ENCODE data around the gene EVX2. TPM values are rescaled to one million over a fixed set of nuclear protein-coding genes. Genes with fewer than 3 reads are reported as not detected.

The EVX2 gene
- total and polyA plus RNA-seq, 9 of the 15 experiments (the other 6 are each of a cell fraction or from before 2014, with no cell fraction given), result not detected

DNA sequence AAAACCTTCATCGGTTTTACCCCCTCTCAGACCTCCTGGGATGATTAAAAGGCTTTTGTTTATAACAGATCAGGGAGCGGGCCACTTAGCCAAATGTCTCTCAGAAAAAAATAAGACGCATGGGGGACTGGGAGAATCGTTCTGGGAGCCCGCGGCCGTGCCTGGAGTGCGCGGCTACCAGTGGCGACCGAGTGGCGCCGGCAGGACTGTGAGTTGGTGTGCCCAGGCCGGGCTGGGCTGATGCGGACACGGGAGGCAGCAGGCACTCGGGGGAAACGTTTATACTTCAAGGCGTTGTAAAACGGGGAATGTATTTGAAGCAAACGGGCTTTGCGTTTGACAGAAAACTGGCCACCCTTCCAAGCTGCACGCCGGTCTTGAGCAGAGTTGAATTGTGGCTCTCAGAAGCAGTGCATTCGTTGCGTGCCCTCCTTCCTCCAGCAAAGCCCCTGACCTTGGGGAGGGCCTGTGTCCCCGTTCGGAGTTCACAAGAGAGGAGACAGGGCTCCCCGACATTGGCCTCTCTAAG, 28.1 kb upstream of the EVX2 start:
- in situ Hi-C loops (cut with MboI), result no loop called here
- Histone ChIP-seq H3K9me3 (replicated peaks; ENCODE audit: control insufficient read depth, insufficient read depth, low read depth, low read length) (no peaks in the 10 kb centered on the region), H3K9me1 (ENCODE audit: control insufficient read depth, insufficient read depth, low read length) (no peaks in the 10 kb centered on the region), H3K4me1 (replicated peaks in 1 of 2; ENCODE audit: control insufficient read depth in 2 of 2, insufficient read depth in 2 of 2, low read length in 2 of 2) (peaks cover 0 to 17% of the 10 kb centered on the region in 2 experiments; a peak in 1 of 5 replicates), H3K36me3 (ENCODE audit: control insufficient read depth, insufficient read depth, low read length) (no peaks in the 10 kb centered on the region), H3K27me3 (ENCODE audit: control insufficient read depth in 2 of 2, insufficient read depth in 2 of 2, low read length in 2 of 2) (peaks cover 53 to 57% of the 10 kb centered on the region in 2 experiments), H3K9ac (ENCODE audit: insufficient read depth in 1 of 2, low read depth in 2 of 2, low read length in 2 of 2) (no peak overlapping the region), H2AFZ (ENCODE audit: low read depth, low read length) (no peak overlapping the region), H3K4me3 (no peak overlapping the region), H3K4me2 (ENCODE audit: insufficient read depth, low read length) (no peak overlapping the region), H3K79me2 (ENCODE audit: control insufficient read depth, insufficient read depth, low read length) (no peaks in the 10 kb centered on the region), H4K20me1 (replicated peaks; ENCODE audit: control insufficient read depth, insufficient read depth, low read length) (no peaks in the 10 kb centered on the region), H3K27ac (ENCODE audit: extremely low read depth, low read depth, low read length) (no peak overlapping the region)
- BruUV-seq (replicated peaks), result no TSS peak
- TF ChIP-seq MCM2 (IDR thresholded peaks at IDR 0.05; ENCODE audit: low read depth) (no peak), ZNF75A (CRISPR knock-in tag; IDR thresholded peaks at IDR 0.05) (no peak), TEAD2 (tag; IDR thresholded peaks at IDR 0.05) (no peak), PKNOX1 (IDR thresholded peaks at IDR 0.05) (no peak), ILF3 (IDR thresholded peaks at IDR 0.05; ENCODE audit: borderline replicate concordance) (no peak), CTCF (IDR thresholded peaks at IDR 0.05 in 2 of 3, conservative IDR thresholded peaks at IDR 0.05 in 1 of 3; ENCODE audit: insufficient read depth in 2 of 3, low read depth in 1 of 3, low read length in 3 of 3) (no peak), TCF15 (CRISPR knock-in tag; IDR thresholded peaks at IDR 0.05) (no peak), ZNF76 (CRISPR knock-in tag; IDR thresholded peaks at IDR 0.05; ENCODE audit: borderline replicate concordance) (no peak), BRD9 (IDR thresholded peaks at IDR 0.05; ENCODE audit: low read depth, partially characterized antibody) (no peak)
- TF ChIP-seq, protein P1, sequence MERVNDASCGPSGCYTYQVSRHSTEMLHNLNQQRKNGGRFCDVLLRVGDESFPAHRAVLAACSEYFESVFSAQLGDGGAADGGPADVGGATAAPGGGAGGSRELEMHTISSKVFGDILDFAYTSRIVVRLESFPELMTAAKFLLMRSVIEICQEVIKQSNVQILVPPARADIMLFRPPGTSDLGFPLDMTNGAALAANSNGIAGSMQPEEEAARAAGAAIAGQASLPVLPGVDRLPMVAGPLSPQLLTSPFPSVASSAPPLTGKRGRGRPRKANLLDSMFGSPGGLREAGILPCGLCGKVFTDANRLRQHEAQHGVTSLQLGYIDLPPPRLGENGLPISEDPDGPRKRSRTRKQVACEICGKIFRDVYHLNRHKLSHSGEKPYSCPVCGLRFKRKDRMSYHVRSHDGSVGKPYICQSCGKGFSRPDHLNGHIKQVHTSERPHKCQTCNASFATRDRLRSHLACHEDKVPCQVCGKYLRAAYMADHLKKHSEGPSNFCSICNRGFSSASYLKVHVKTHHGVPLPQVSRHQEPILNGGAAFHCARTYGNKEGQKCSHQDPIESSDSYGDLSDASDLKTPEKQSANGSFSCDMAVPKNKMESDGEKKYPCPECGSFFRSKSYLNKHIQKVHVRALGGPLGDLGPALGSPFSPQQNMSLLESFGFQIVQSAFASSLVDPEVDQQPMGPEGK (CRISPR knock-in tag; IDR thresholded peaks at IDR 0.05; ENCODE audit: borderline replicate concordance), result no peak
- TF ChIP-seq, protein P2, sequence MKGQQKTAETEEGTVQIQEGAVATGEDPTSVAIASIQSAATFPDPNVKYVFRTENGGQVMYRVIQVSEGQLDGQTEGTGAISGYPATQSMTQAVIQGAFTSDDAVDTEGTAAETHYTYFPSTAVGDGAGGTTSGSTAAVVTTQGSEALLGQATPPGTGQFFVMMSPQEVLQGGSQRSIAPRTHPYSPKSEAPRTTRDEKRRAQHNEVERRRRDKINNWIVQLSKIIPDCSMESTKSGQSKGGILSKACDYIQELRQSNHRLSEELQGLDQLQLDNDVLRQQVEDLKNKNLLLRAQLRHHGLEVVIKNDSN (CRISPR knock-in tag; IDR thresholded peaks at IDR 0.05), result no peak
- TF ChIP-seq, protein P3, sequence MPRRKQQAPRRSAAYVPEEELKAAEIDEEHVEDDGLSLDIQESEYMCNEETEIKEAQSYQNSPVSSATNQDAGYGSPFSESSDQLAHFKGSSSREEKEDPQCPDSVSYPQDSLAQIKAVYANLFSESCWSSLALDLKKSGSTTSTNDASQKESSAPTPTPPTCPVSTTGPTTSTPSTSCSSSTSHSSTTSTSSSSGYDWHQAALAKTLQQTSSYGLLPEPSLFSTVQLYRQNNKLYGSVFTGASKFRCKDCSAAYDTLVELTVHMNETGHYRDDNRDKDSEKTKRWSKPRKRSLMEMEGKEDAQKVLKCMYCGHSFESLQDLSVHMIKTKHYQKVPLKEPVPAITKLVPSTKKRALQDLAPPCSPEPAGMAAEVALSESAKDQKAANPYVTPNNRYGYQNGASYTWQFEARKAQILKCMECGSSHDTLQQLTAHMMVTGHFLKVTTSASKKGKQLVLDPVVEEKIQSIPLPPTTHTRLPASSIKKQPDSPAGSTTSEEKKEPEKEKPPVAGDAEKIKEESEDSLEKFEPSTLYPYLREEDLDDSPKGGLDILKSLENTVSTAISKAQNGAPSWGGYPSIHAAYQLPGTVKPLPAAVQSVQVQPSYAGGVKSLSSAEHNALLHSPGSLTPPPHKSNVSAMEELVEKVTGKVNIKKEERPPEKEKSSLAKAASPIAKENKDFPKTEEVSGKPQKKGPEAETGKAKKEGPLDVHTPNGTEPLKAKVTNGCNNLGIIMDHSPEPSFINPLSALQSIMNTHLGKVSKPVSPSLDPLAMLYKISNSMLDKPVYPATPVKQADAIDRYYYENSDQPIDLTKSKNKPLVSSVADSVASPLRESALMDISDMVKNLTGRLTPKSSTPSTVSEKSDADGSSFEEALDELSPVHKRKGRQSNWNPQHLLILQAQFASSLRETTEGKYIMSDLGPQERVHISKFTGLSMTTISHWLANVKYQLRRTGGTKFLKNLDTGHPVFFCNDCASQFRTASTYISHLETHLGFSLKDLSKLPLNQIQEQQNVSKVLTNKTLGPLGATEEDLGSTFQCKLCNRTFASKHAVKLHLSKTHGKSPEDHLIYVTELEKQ (CRISPR knock-in tag; IDR thresholded peaks at IDR 0.05), result no peak
- ChIA-PET POLR2A (interaction anchor here (0.5 kb wide), 1 partner anchor 1299 kb away, joined by 4 read pairs; no protein-coding TSS in a partner anchor), CTCF (ENCODE audit: low intra/inter-chr PET ratio) (interaction anchor here (0.8 kb wide), 1 partner anchor 526 kb away, joined by 3 read pairs; no protein-coding TSS in a partner anchor)
- 28% methylated on average over 27 of the region's 29 CpGs for WGBS (ENCODE audit: insufficient coverage, low coverage, missing lambda C conversion rate)
- DNase-seq (ENCODE audit: extremely low read depth in 1 of 4, low spot score in 3 of 4) (no peak), ATAC-seq (no peak), FAIRE-seq (no peak)
- intact Hi-C loops (cut with micrococcal nuclease), result no loop called here
